Activated naive CD4-positive, alpha-beta T cell treated with anti-CD3 and anti-CD28 coated beads for 36 hours (primary cell): Measurements from ENCODE around the gene ME3. TPM values are rescaled to one million over a fixed set of nuclear protein-coding genes. Genes with fewer than 3 reads are reported as not detected.

Experiments
- CTCF ChIA-PET: fragments of 350-600 bp; sonication (Branson Sonifier 250); formaldehyde crosslinking; loops from one replicate; lab custom pipeline; 2021; ENCODE audit warnings: antibody characterized with exemption; lab: Charles Lee
- DNase-seq: peaks from one replicate; pipeline ENCODE4 v3.0.0-alpha.2; 2020
- H3K27ac Mint-ChIP-seq: one replicate; pipeline ENCODE4 v1.8.0; 2021; ENCODE audit warnings: mild to moderate bottlenecking, mixed read lengths
- H3K27me3 Mint-ChIP-seq: one replicate; pipeline ENCODE4 v1.8.0; 2021; ENCODE audit warnings: low read depth, mixed read lengths
- H3K36me3 Mint-ChIP-seq: one replicate; pipeline ENCODE4 v1.8.0; 2021; ENCODE audit warnings: low read depth, mixed read lengths
- H3K4me1 Mint-ChIP-seq: one replicate; pipeline ENCODE4 v1.8.0; 2021; ENCODE audit warnings: low read depth, mixed read lengths
- H3K4me3 Mint-ChIP-seq: one replicate; pipeline ENCODE4 v1.8.0; 2021; ENCODE audit warnings: mild to moderate bottlenecking, moderate library complexity, mixed read lengths
- H3K9me3 Mint-ChIP-seq: one replicate; pipeline ENCODE4 v1.8.0; 2021; ENCODE audit warnings: mixed read lengths
- intact Hi-C: fragments of 100-400 bp; cut with micrococcal nuclease; formaldehyde crosslinking; loops from one replicate; pipeline ENCODE4 v1.15.1; 2023
- total RNA-seq, 2 experiments: library from RNA; stranded (reverse); gene quantifications; one replicate each; pipeline ENCODE4 v1.2.3, GENCODE V29; 2021

Gene ME3
- total RNA-seq, result 1 to 10 TPM; 6.0 to 6.7 TPM

DNA sequence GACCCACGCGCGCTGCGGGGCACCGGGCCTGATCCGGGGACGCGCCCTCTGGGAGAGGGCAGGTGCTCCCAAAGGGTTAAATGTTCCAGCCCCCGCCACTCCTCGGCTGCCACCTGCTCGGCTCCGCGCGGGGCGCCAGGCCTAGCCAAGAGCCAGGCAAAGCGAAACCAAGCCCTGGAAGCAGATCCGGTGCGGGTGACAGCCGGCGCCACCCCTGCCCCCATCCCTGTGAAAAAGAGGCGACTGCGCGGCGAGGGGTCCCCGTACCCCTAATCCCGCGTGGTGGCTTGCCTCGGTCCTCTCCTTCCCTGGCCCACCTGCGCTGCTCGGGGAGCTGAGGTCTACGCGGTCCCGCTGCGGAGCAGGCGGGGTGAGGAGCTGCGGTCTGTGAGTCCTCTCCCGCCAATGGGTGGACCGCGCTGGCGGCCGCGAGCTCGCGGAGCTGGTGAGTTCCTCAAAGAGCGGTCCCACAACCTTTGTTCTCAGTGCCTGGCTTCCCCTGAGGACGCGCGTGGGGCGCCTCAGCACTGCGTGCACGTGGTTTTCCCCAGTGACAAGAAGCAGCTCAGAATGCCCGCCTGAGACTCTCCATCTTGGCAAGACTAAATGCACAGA lies at the start of gene ME3:
ME3 (minus strand) TSS at position 610 of the 615 bp plus-strand sequence.
- H3K27ac Mint-ChIP-seq, result peak within 1 kb of the TSS; percentile 56
- H3K27me3 Mint-ChIP-seq, result peaks cover 12% of the 10 kb centered on the region
- H3K36me3 Mint-ChIP-seq, result peaks cover 4% of the 10 kb centered on the region
- H3K9me3 Mint-ChIP-seq, result no peaks in the 10 kb centered on the region
- H3K4me1 Mint-ChIP-seq, result peaks cover 20% of the 10 kb centered on the region
- CTCF ChIA-PET, result interaction anchor here (0.5 to 0.9 kb wide), 2 partner anchors 64 to 811 kb away, joined by 3 read pairs; no protein-coding TSS in a partner anchor
- H3K4me3 Mint-ChIP-seq, result peak within 1 kb of the TSS; percentile 71
- intact Hi-C loops, result loop anchor here (1.0 to 10.0 kb wide), 5 partner anchors 16 to 917 kb away; partner anchors contain the start of gene CCDC83
- peak; percentile 69 for DNase-seq

DNA sequence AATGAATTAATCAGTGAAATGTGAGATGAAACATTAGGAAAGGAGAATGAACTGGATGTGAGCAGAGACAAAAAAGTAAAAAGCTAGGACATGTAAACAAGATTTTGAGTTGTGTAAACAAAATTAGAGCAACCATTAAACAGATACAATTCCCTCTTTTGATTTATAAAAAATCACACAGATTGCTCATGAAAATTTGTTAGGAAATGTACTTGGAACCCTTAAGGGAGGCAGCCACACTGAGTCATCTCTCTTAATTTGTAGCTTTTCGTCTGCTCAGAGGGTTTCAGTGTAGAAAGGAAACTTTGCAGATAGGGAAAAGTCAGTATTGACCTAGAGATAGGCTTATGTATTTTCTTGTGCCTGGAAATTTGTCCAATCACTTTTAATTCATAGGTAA lies 49.6 kb upstream of the ME3 start:
- Mint-ChIP-seq H3K4me1 (no peaks in the 10 kb centered on the region), H3K4me3 (no peak overlapping the region), H3K9me3 (peaks cover 17% of the 10 kb centered on the region), H3K27me3 (peaks cover 10% of the 10 kb centered on the region), H3K36me3 (no peaks in the 10 kb centered on the region), H3K27ac (no peak overlapping the region)
- intact Hi-C loops, result no loop called here
- DNase-seq, result no peak
- CTCF ChIA-PET, result no interaction called here

- intact Hi-C loops, result no loop called here
- Mint-ChIP-seq H3K36me3 (no peaks in the 10 kb centered on the region), H3K4me3 (no peak overlapping the region)
Observed at GRCh38 chr11:86720546-86720945, 48.1 kb upstream of the ME3 start.

DNA sequence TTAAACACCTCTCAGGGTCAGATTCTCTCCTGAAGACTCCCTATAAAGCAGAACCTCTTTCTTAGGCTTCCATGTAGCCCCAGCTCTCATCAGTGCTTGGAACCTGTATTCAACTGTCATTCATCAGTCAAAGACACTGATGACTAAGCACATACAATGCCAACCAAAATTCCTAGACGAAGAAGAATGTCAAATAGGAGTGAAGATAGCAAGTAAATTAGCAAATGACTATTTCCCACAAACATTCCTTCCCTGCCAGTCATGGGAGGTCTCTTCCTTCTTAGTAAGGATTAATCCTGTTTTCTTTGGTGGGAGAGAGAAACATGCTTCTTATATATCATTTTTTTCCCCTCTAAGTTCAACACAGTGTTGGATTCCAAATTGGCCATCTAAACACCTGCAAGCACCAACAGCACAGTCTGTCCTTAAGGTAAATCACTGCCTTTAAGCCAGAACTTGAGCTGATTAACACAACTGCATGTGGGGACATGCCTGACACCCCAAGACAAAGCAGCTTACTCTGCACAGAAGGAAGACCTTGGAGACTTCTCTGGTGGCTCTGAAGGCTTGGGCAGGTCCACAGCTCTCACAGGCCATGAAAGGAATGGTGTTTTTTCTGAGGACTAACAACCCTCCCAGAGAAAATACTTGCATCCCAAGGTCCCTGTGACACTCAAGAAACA lies 47.5 kb upstream of the ME3 start:
- Mint-ChIP-seq H3K36me3 (no peaks in the 10 kb centered on the region), H3K9me3 (peaks cover 17% of the 10 kb centered on the region), H3K27me3 (peaks cover 8% of the 10 kb centered on the region), H3K27ac (no peak overlapping the region), H3K4me3 (no peak overlapping the region), H3K4me1 (no peaks in the 10 kb centered on the region)
- intact Hi-C loops, result no loop called here
- DNase-seq, result no peak
- CTCF ChIA-PET, result no interaction called here

More at GRCh38 chr11:86720546-86720945, 48.1 kb upstream of the ME3 start:
- CTCF ChIA-PET, result interaction anchor here (0.7 kb wide), 1 partner anchor 265 kb away, joined by 5 read pairs; no protein-coding TSS in a partner anchor
- H3K27ac Mint-ChIP-seq, result no peak overlapping the region
- peaks cover 17% of the 10 kb centered on the region for H3K9me3 Mint-ChIP-seq
- H3K27me3 Mint-ChIP-seq, result peaks cover 8% of the 10 kb centered on the region
- no peak for DNase-seq
- H3K4me1 Mint-ChIP-seq, result no peaks in the 10 kb centered on the region

- CTCF ChIA-PET, result no interaction called here
- H3K9me3 Mint-ChIP-seq, result peaks cover 16% of the 10 kb centered on the region
Observed at GRCh38 chr11:86718999-86719398, 46.6 kb upstream of the ME3 start.

DNA sequence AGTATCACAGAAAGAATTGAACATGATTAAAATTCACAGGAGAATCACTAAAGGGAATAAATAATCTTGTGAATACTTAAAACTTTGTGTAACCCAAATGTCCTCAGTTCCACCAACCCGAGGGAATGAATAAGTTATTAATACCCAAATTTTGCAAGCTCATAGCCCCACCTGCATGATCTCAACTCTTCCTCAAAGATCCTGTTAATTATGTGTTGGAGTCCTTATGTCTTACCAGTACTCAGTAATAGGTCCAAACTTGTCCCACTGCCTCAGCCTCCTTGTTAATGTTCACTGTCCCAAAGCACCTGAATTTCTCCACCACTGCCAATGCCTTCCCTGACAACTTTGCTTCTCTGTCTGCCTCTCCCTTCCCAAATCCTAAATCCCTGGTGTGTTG lies 46.1 kb upstream of the ME3 start:
- Mint-ChIP-seq H3K36me3 (no peaks in the 10 kb centered on the region), H3K27ac (no peak overlapping the region), H3K9me3 (peaks cover 16% of the 10 kb centered on the region), H3K27me3 (peaks cover 6% of the 10 kb centered on the region), H3K4me3 (no peak overlapping the region), H3K4me1 (no peaks in the 10 kb centered on the region)
- DNase-seq, result no peak
- CTCF ChIA-PET, result no interaction called here
- intact Hi-C loops, result no loop called here

More at GRCh38 chr11:86718999-86719398, 46.6 kb upstream of the ME3 start:
- intact Hi-C loops, result no loop called here
- no peaks in the 10 kb centered on the region for H3K36me3 Mint-ChIP-seq
- H3K4me3 Mint-ChIP-seq, result no peak overlapping the region
- H3K27me3 Mint-ChIP-seq, result peaks cover 6% of the 10 kb centered on the region
- H3K4me1 Mint-ChIP-seq, result no peaks in the 10 kb centered on the region
- H3K27ac Mint-ChIP-seq, result no peak overlapping the region
- no peak for DNase-seq

- intact Hi-C loops, result no loop called here
Observed at GRCh38 chr11:86717817-86718501, 45.5 kb upstream of the ME3 start.

GRCh38 chr11:86715611-86716010 lies 43.2 kb upstream of the ME3 start:
- Mint-ChIP-seq H3K27me3 (peaks cover 6% of the 10 kb centered on the region), H3K4me3 (no peak overlapping the region), H3K27ac (no peak overlapping the region), H3K4me1 (no peaks in the 10 kb centered on the region), H3K9me3 (peaks cover under 1% of the 10 kb centered on the region), H3K36me3 (no peaks in the 10 kb centered on the region)
- CTCF ChIA-PET, result no interaction called here
- no peak for DNase-seq
- intact Hi-C loops, result no loop called here

More at GRCh38 chr11:86717817-86718501, 45.5 kb upstream of the ME3 start:
- Mint-ChIP-seq H3K9me3 (peaks cover 11% of the 10 kb centered on the region), H3K4me3 (no peak overlapping the region), H3K4me1 (no peaks in the 10 kb centered on the region), H3K36me3 (no peaks in the 10 kb centered on the region), H3K27ac (no peak overlapping the region), H3K27me3 (peaks cover 6% of the 10 kb centered on the region)
- CTCF ChIA-PET, result interaction anchor here (0.7 kb wide), 1 partner anchor 13 kb away, joined by 3 read pairs; no protein-coding TSS in a partner anchor
- no peak for DNase-seq

DNA sequence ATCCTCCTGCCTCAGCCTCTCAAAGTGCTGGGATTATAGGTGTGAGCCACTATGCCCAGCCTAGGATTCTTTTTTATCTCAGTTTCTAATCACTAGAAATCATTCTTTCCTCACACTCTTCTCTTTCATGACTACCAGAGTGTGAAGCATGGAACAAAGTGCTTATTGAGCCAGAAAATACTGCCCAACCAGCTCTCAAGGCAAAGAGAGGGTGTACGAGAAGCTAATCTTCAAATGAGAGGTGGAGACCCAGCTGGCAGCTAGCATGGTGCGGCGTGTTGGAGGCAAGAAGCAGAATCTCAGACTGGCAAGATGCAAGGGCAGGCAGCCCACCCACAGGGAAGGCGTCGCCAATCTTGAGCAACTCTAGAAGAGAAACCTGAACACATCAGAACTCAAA lies 41.1 kb upstream of the ME3 start:
- Mint-ChIP-seq H3K4me1 (no peaks in the 10 kb centered on the region), H3K4me3 (no peak overlapping the region), H3K27me3 (peaks cover 6% of the 10 kb centered on the region), H3K9me3 (peaks cover 5% of the 10 kb centered on the region), H3K36me3 (no peaks in the 10 kb centered on the region), H3K27ac (no peak overlapping the region)
- intact Hi-C loops, result no loop called here
- DNase-seq, result no peak
- CTCF ChIA-PET, result no interaction called here

- no peak for DNase-seq
- no peaks in the 10 kb centered on the region for H3K36me3 Mint-ChIP-seq
- H3K27ac Mint-ChIP-seq, result no peak overlapping the region
- H3K4me1 Mint-ChIP-seq, result no peaks in the 10 kb centered on the region
- peaks cover 6% of the 10 kb centered on the region for H3K27me3 Mint-ChIP-seq
- intact Hi-C loops, result no loop called here
- H3K4me3 Mint-ChIP-seq, result no peak overlapping the region
- CTCF ChIA-PET, result interaction anchor here (0.6 to 0.7 kb wide), 2 partner anchors 93 to 105 kb away, joined by 3 read pairs; no protein-coding TSS in a partner anchor
- peaks cover 5% of the 10 kb centered on the region for H3K9me3 Mint-ChIP-seq
Observed at GRCh38 chr11:86710936-86711335, 38.5 kb upstream of the ME3 start.

DNA sequence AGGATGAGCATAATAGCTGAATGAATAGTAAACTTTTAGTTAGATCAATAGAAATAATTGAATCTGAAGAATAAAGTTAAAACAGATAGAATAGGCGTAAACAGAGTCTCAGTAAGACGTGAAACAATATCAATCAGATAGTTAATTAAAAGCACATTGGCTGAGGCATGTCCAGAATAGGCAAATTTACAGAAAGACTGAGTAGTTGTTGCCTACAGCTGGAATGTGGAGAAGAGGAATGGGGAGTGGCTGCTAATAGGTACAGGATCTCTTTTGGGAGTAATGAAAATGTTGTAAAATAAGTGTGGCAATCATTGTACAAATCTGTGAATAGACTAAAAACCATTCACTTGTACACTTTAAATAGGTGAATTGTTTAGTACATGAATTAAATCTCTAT lies 36.3 kb upstream of the ME3 start:
- DNase-seq, result no peak
- H3K27ac Mint-ChIP-seq, result no peak overlapping the region
- CTCF ChIA-PET, result interaction anchor here (0.7 kb wide), 1 partner anchor 17 kb away, joined by 3 read pairs; no protein-coding TSS in a partner anchor
- no peaks in the 10 kb centered on the region for H3K36me3 Mint-ChIP-seq
- intact Hi-C loops, result no loop called here
- peaks cover 15% of the 10 kb centered on the region for H3K27me3 Mint-ChIP-seq
- no peak overlapping the region for H3K4me3 Mint-ChIP-seq
- H3K4me1 Mint-ChIP-seq, result no peaks in the 10 kb centered on the region
- H3K9me3 Mint-ChIP-seq, result peaks cover 5% of the 10 kb centered on the region

- CTCF ChIA-PET, result no interaction called here
- Mint-ChIP-seq H3K27ac (no peak overlapping the region), H3K36me3 (no peaks in the 10 kb centered on the region)
Observed at GRCh38 chr11:86706338-86707131, 34.1 kb upstream of the ME3 start.

More at GRCh38 chr11:86706338-86707131, 34.1 kb upstream of the ME3 start:
- no peak for DNase-seq
- Mint-ChIP-seq H3K4me1 (no peaks in the 10 kb centered on the region), H3K9me3 (peaks cover 5% of the 10 kb centered on the region), H3K4me3 (no peak overlapping the region), H3K27me3 (peaks cover 19% of the 10 kb centered on the region)
- intact Hi-C loops, result no loop called here
